ENCODE measurements around the gene IL15. TPM values are rescaled to one million over a fixed set of nuclear protein-coding genes. Genes with fewer than 3 reads are reported as not detected.
"Not testable (repeated sequence)": the region's sequence is repeated elsewhere in the genome, so short reads cannot be mapped to it uniquely, and the experiment has no call there.

The IL15 gene
- total RNA-seq, 2 experiments from 2014 or later, result 0.87 to 0.91 TPM

- ChIA-PET POLR2A (no interaction called here), CTCF (interaction anchor here (0.8 kb wide), 1 partner anchor 19 kb away, joined by 3 read pairs; no protein-coding TSS in a partner anchor)
- no peaks in the 10 kb centered on the region for H3K36me3 Mint-ChIP-seq (ENCODE audit: low read depth)
Measured at GRCh38 chr4:141713185-141713584, 76.8 kb downstream of the IL15 start.

GRCh38 chr4:141713771-141714445 is 77.5 kb downstream of the IL15 start:
- CTCF ChIA-PET, result no interaction called here
- POLR2A ChIA-PET, result no interaction called here
- no peak overlapping the region for H3K4me3 Mint-ChIP-seq

More at GRCh38 chr4:141713185-141713584, 76.8 kb downstream of the IL15 start:
- Mint-ChIP-seq H3K4me1 (ENCODE audit: low read depth) (no peaks in the 10 kb centered on the region), H3K27me3 (ENCODE audit: low read depth) (no peaks in the 10 kb centered on the region), H3K9me3 (ENCODE audit: insufficient read depth) (no peaks in the 10 kb centered on the region), H3K4me3 (no peak overlapping the region), H3K27ac (no peak overlapping the region)
- ATAC-seq, result no peak
- no peak for DNase-seq

GRCh38 chr4:141719585-141719984 is 83.2 kb downstream of the IL15 start:
- no peak overlapping the region for H3K4me3 Mint-ChIP-seq
- H3K27ac Mint-ChIP-seq, result no peak overlapping the region
- H3K4me1 Mint-ChIP-seq (ENCODE audit: low read depth), result no peaks in the 10 kb centered on the region
- no peak for DNase-seq
- no peak for ATAC-seq
- no peaks in the 10 kb centered on the region for H3K36me3 Mint-ChIP-seq (ENCODE audit: low read depth)
- ChIA-PET CTCF (no interaction called here), POLR2A (no interaction called here)
- H3K9me3 Mint-ChIP-seq (ENCODE audit: insufficient read depth), result no peaks in the 10 kb centered on the region
- no peaks in the 10 kb centered on the region for H3K27me3 Mint-ChIP-seq (ENCODE audit: low read depth)

More at GRCh38 chr4:141713771-141714445, 77.5 kb downstream of the IL15 start:
- no peaks in the 10 kb centered on the region for H3K36me3 Mint-ChIP-seq (ENCODE audit: low read depth)
- H3K27me3 Mint-ChIP-seq (ENCODE audit: low read depth), result no peaks in the 10 kb centered on the region
- no peaks in the 10 kb centered on the region for H3K4me1 Mint-ChIP-seq (ENCODE audit: low read depth)
- no peak for DNase-seq
- no peak for ATAC-seq
- H3K27ac Mint-ChIP-seq, result no peak overlapping the region
- no peaks in the 10 kb centered on the region for H3K9me3 Mint-ChIP-seq (ENCODE audit: insufficient read depth)

- DNase-seq (no peak), ATAC-seq (no peak)
- ChIA-PET CTCF (no interaction called here), POLR2A (no interaction called here)
- Mint-ChIP-seq H3K4me1 (ENCODE audit: low read depth) (no peaks in the 10 kb centered on the region), H3K36me3 (ENCODE audit: low read depth) (no peaks in the 10 kb centered on the region), H3K27ac (no peak overlapping the region), H3K9me3 (ENCODE audit: insufficient read depth) (no peaks in the 10 kb centered on the region), H3K4me3 (no peak overlapping the region), H3K27me3 (ENCODE audit: low read depth) (no peaks in the 10 kb centered on the region)
Measured at GRCh38 chr4:141721174-141721573, 84.8 kb downstream of the IL15 start.

- no peaks in the 10 kb centered on the region for H3K9me3 Mint-ChIP-seq (ENCODE audit: insufficient read depth)
- ChIA-PET POLR2A (no interaction called here), CTCF (no interaction called here)
- no peaks in the 10 kb centered on the region for H3K36me3 Mint-ChIP-seq (ENCODE audit: low read depth)
- DNase-seq (no peak), ATAC-seq (no peak)
- no peaks in the 10 kb centered on the region for H3K4me1 Mint-ChIP-seq (ENCODE audit: low read depth)
- H3K27ac Mint-ChIP-seq, result no peak overlapping the region
- H3K27me3 Mint-ChIP-seq (ENCODE audit: low read depth), result no peaks in the 10 kb centered on the region
- H3K4me3 Mint-ChIP-seq, result no peak overlapping the region
Measured at GRCh38 chr4:141724646-141725045, 88.3 kb downstream of the IL15 start.

GRCh38 chr4:141727420-141727819 is 91.0 kb downstream of the IL15 start:
- ATAC-seq (no peak), DNase-seq (no peak)
- ChIA-PET POLR2A (no interaction called here), CTCF (no interaction called here)
- no peaks in the 10 kb centered on the region for H3K9me3 Mint-ChIP-seq (ENCODE audit: insufficient read depth)
- H3K27me3 Mint-ChIP-seq (ENCODE audit: low read depth), result no peaks in the 10 kb centered on the region
- H3K4me3 Mint-ChIP-seq, result no peak overlapping the region
- no peak overlapping the region for H3K27ac Mint-ChIP-seq
- no peaks in the 10 kb centered on the region for H3K4me1 Mint-ChIP-seq (ENCODE audit: low read depth)
- H3K36me3 Mint-ChIP-seq (ENCODE audit: low read depth), result no peaks in the 10 kb centered on the region

GRCh38 chr4:141730805-141731204 is 94.4 kb downstream of the IL15 start:
- ATAC-seq (no peak), DNase-seq (no peak)
- Mint-ChIP-seq H3K4me3 (no peak overlapping the region), H3K9me3 (ENCODE audit: insufficient read depth) (no peaks in the 10 kb centered on the region), H3K36me3 (ENCODE audit: low read depth) (no peaks in the 10 kb centered on the region), H3K27ac (no peak overlapping the region), H3K4me1 (ENCODE audit: low read depth) (no peaks in the 10 kb centered on the region), H3K27me3 (ENCODE audit: low read depth) (no peaks in the 10 kb centered on the region)
- POLR2A ChIA-PET, result no interaction called here
- CTCF ChIA-PET, result no interaction called here

GRCh38 chr4:141731481-141731880 is 95.1 kb downstream of the IL15 start:
- Mint-ChIP-seq H3K27ac (no peak overlapping the region), H3K27me3 (ENCODE audit: low read depth) (no peaks in the 10 kb centered on the region), H3K4me1 (ENCODE audit: low read depth) (no peaks in the 10 kb centered on the region), H3K9me3 (ENCODE audit: insufficient read depth) (no peaks in the 10 kb centered on the region), H3K36me3 (ENCODE audit: low read depth) (no peaks in the 10 kb centered on the region), H3K4me3 (no peak overlapping the region)
- ChIA-PET POLR2A (no interaction called here), CTCF (no interaction called here)
- no peak for ATAC-seq
- DNase-seq, result no peak

- Mint-ChIP-seq H3K9me3 (ENCODE audit: insufficient read depth) (peaks cover 4% of the 10 kb centered on the region), H3K36me3 (ENCODE audit: low read depth) (no peaks in the 10 kb centered on the region), H3K27me3 (ENCODE audit: low read depth) (no peaks in the 10 kb centered on the region), H3K4me3 (no peak overlapping the region), H3K27ac (no peak overlapping the region), H3K4me1 (ENCODE audit: low read depth) (no peaks in the 10 kb centered on the region)
- POLR2A ChIA-PET, result no interaction called here
- DNase-seq (no peak), ATAC-seq (no peak)
- CTCF ChIA-PET, result no interaction called here
Measured at GRCh38 chr4:141739636-141740035, 103.3 kb downstream of the IL15 start.

GRCh38 chr4:141746026-141746425 is 109.6 kb downstream of the IL15 start:
- ChIA-PET CTCF (no interaction called here), POLR2A (no interaction called here)
- ATAC-seq (no peak), DNase-seq (no peak)
- Mint-ChIP-seq H3K27me3 (ENCODE audit: low read depth) (no peaks in the 10 kb centered on the region), H3K4me3 (no peak overlapping the region), H3K9me3 (ENCODE audit: insufficient read depth) (peaks cover 4% of the 10 kb centered on the region), H3K36me3 (ENCODE audit: low read depth) (no peaks in the 10 kb centered on the region), H3K27ac (no peak overlapping the region), H3K4me1 (ENCODE audit: low read depth) (no peaks in the 10 kb centered on the region)

GRCh38 chr4:141751806-141752205 is 115.4 kb downstream of the IL15 start:
- H3K36me3 Mint-ChIP-seq (ENCODE audit: low read depth); H3K4me3 Mint-ChIP-seq; H3K27ac Mint-ChIP-seq; H3K4me1 Mint-ChIP-seq (ENCODE audit: low read depth); CTCF ChIA-PET; H3K27me3 Mint-ChIP-seq (ENCODE audit: low read depth); DNase-seq; POLR2A ChIA-PET; H3K9me3 Mint-ChIP-seq (ENCODE audit: insufficient read depth); ATAC-seq: not testable (repeated sequence)

- Mint-ChIP-seq H3K4me3 (no peak overlapping the region), H3K27ac (no peak overlapping the region), H3K4me1 (ENCODE audit: low read depth) (no peaks in the 10 kb centered on the region), H3K27me3 (ENCODE audit: low read depth) (no peaks in the 10 kb centered on the region), H3K9me3 (ENCODE audit: insufficient read depth) (no peaks in the 10 kb centered on the region), H3K36me3 (ENCODE audit: low read depth) (no peaks in the 10 kb centered on the region)
- no peak for DNase-seq
- ChIA-PET POLR2A (no interaction called here), CTCF (no interaction called here)
- ATAC-seq, result no peak
Measured at GRCh38 chr4:141757287-141757686, 120.9 kb downstream of the IL15 start.

- POLR2A ChIA-PET, result no interaction called here
- ATAC-seq, result no peak
- no peak overlapping the region for H3K4me3 Mint-ChIP-seq
- CTCF ChIA-PET, result no interaction called here
- H3K4me1 Mint-ChIP-seq (ENCODE audit: low read depth), result no peaks in the 10 kb centered on the region
- H3K27ac Mint-ChIP-seq, result no peak overlapping the region
- no peaks in the 10 kb centered on the region for H3K27me3 Mint-ChIP-seq (ENCODE audit: low read depth)
- no peak for DNase-seq
- no peaks in the 10 kb centered on the region for H3K9me3 Mint-ChIP-seq (ENCODE audit: insufficient read depth)
- no peaks in the 10 kb centered on the region for H3K36me3 Mint-ChIP-seq (ENCODE audit: low read depth)
Measured at GRCh38 chr4:141759796-141760425, 123.5 kb downstream of the IL15 start.

Measured in activated CD8-positive, alpha-beta T cell treated with anti-CD3 and anti-CD28 coated beads, Interleukin-2, amount 10 ng/mL, durations not matched to agents 7 days and 5 days (primary cell).